Body of pancreas (tissue), 4 donors: ENCODE results near the gene PIEZO1. TPM values are rescaled to one million over a fixed set of nuclear protein-coding genes. Genes with fewer than 3 reads are reported as not detected.

ENCODE experiments used
- ATAC-seq: fragments of 150-250 bp; one replicate; pipeline ENCODE4 v1.9.1; 2016
- DNase-seq, 4 donors: peaks; one replicate each; pipeline ENCODE4 v3.0.0-alpha.2; 2019
- H3K27ac ChIP-seq, 4 donors: fragments of 200-600 bp; sonication (generic); 1 replicate in 3 of 4; 2 replicates in 1 of 4; pipeline versions ENCODE4 v1.5.1 to v1.6.1; 2016 to 2019; ENCODE audit warnings: mild to moderate bottlenecking in 1 of 4, mixed read lengths in 1 of 4, moderate library complexity in 1 of 4
- H3K27me3 ChIP-seq, 2 donors: fragments of 200-600 bp; sonication (generic); one replicate each; pipeline ENCODE4 v1.6.0; 2016; ENCODE audit warnings: mild to moderate bottlenecking in 1 of 2
- H3K36me3 ChIP-seq, 2 donors: fragments of 200-600 bp; sonication (generic); replicated peaks in 1 of 2; 2 replicates each; pipeline ENCODE4 v1.5.1; 2016; ENCODE audit warnings: low read depth in 2 of 2; ENCODE audit not compliant: insufficient read depth in 1 of 2
- H3K4me1 ChIP-seq: fragments of 200-600 bp; sonication (generic); one replicate; pipeline ENCODE4 v1.6.0; 2016
- H3K4me3 ChIP-seq, 2 donors: fragments of 200-600 bp; sonication (generic); 1 replicate in 1 of 2; 2 replicates in 1 of 2; pipeline ENCODE4 v1.5.1; 2016 to 2019
- H3K9me3 ChIP-seq, 3 donors: fragments of 200-600 bp; sonication (generic); 1 replicate in 2 of 3; 2 replicates in 1 of 3; pipeline ENCODE4 v1.5.1; 2016
- POLR2A ChIP-seq, 3 donors: fragments of 450-650 bp; IDR thresholded peaks; one replicate each; pipeline ENCODE4 v1.6.1; 2016; ENCODE audit warnings: antibody characterized with exemption in 3 of 3, mild to moderate bottlenecking in 2 of 3
- WGBS, 2 donors: methylation state at CpG; one replicate each; pipeline ENCODE4 v1.1.5; 2017; 5-methylcytosine and 5-hydroxymethylcytosine counted together
- intact Hi-C: fragments of 100-400 bp; cut with DNase I; formaldehyde crosslinking; loops from one replicate; pipeline ENCODE4 v1.15.1; 2023
- total RNA-seq, 2 donors: library from RNA; depleted of rRNA; stranded (reverse); fragments of >200 nt; gene quantifications; one replicate each; pipeline ENCODE4 v1.1.0, GENCODE V29; 2016
- TF ChIP-seq, protein P1 (sequence below), 7 experiments: fragments of 450-650 bp in 4 of 7; fragments of 200-600 bp in 3 of 7; sonication (generic) in 3 of 7; IDR thresholded peaks; one replicate each; pipeline ENCODE4 v1.5.1; 2016 to 2019; ENCODE audit warnings: antibody characterized with exemption in 7 of 7

PIEZO1 gene
- total RNA-seq, 2 donors from 2014 or later, result 61.0 to 269 TPM

- intact Hi-C loops, result no loop called here
- no peak for ATAC-seq
- H3K4me3 ChIP-seq, result no peak overlapping the region
- peaks cover 33% of the 10 kb centered on the region for H3K4me1 ChIP-seq
- no peaks in the 10 kb centered on the region for H3K9me3 ChIP-seq
- peaks cover 0 to 3% of the 10 kb centered on the region in 2 donors for H3K36me3 ChIP-seq
- 68 to 80% methylated on average over 23 to 31 of the region's 31 CpGs for WGBS, 2 donors
- no peaks in the 10 kb centered on the region for H3K27me3 ChIP-seq
- peak overlapping the region in 1 of 4 donors; percentile 89 for H3K27ac ChIP-seq
- no peak for DNase-seq
- TF ChIP-seq, protein P1, sequence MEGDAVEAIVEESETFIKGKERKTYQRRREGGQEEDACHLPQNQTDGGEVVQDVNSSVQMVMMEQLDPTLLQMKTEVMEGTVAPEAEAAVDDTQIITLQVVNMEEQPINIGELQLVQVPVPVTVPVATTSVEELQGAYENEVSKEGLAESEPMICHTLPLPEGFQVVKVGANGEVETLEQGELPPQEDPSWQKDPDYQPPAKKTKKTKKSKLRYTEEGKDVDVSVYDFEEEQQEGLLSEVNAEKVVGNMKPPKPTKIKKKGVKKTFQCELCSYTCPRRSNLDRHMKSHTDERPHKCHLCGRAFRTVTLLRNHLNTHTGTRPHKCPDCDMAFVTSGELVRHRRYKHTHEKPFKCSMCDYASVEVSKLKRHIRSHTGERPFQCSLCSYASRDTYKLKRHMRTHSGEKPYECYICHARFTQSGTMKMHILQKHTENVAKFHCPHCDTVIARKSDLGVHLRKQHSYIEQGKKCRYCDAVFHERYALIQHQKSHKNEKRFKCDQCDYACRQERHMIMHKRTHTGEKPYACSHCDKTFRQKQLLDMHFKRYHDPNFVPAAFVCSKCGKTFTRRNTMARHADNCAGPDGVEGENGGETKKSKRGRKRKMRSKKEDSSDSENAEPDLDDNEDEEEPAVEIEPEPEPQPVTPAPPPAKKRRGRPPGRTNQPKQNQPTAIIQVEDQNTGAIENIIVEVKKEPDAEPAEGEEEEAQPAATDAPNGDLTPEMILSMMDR (IDR thresholded peaks at IDR 0.05), result no peak
- no peak for TF ChIP-seq POLR2A (IDR thresholded peaks at IDR 0.05)
These were observed 82.4 kb downstream of the PIEZO1 start for GRCh38 chr16:88702371-88703210.

GRCh38 chr16:88701581-88702370 is 83.2 kb downstream of the PIEZO1 start:
- Histone ChIP-seq H3K9me3 (no peaks in the 10 kb centered on the region), H3K4me1 (peaks cover 24% of the 10 kb centered on the region), H3K36me3 (peaks cover 0 to 5% of the 10 kb centered on the region in 2 donors), H3K27me3 (no peaks in the 10 kb centered on the region), H3K27ac (peak overlapping the region in 2 of 4 donors; percentile 61 to 89), H3K4me3 (no peak overlapping the region)
- no peak for DNase-seq
- WGBS, 2 donors, result 65 to 91% methylated on average over 13 to 27 of the region's 30 CpGs
- TF ChIP-seq POLR2A (IDR thresholded peaks at IDR 0.05), result no peak
- TF ChIP-seq, protein P1 (IDR thresholded peaks at IDR 0.05), result no peak
- no peak for ATAC-seq
- intact Hi-C loops, result no loop called here

GRCh38 chr16:88700636-88701482 is 84.2 kb downstream of the PIEZO1 start:
- peak; percentile 54 to 89 (median 62) for DNase-seq
- Histone ChIP-seq H3K4me3 (no peak overlapping the region), H3K27me3 (no peaks in the 10 kb centered on the region), H3K9me3 (no peaks in the 10 kb centered on the region), H3K27ac (peak overlapping the region in 2 of 4 donors; percentile 61 to 89), H3K36me3 (peaks cover 0 to 5% of the 10 kb centered on the region in 2 donors), H3K4me1 (peaks cover 23% of the 10 kb centered on the region)
- no peak for TF ChIP-seq POLR2A (IDR thresholded peaks at IDR 0.05)
- TF ChIP-seq, protein P1 (IDR thresholded peaks at IDR 0.05), result no peak
- intact Hi-C loops, result no loop called here
- WGBS, 2 donors, result 60 to 80% methylated on average over 19 to 37 of the region's 42 CpGs
- ATAC-seq, result peak; percentile 36

DNA sequence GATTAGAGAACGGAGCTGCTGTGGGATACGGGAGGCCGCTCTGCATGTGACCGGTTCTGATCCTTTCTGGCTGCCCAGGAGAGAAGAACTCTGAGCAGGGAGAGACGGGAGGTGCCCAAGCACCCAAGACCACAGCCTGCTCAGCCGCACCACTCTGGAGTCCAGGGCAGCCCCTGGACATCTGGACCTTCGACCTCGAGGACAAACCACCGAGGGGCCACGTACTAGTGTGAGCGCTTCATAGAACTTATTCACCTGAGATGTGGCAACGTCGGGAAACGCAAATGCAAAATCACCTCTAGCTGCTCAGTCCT is 84.7 kb downstream of the PIEZO1 start:
- Histone ChIP-seq H3K4me1 (peaks cover 20% of the 10 kb centered on the region), H3K36me3 (peaks cover 0 to 5% of the 10 kb centered on the region in 2 donors), H3K27ac (peak overlapping the region in 1 of 4 donors; percentile 61), H3K27me3 (no peaks in the 10 kb centered on the region), H3K4me3 (no peak overlapping the region), H3K9me3 (no peaks in the 10 kb centered on the region)
- no peak for DNase-seq
- WGBS, 2 donors, result 71 to 88% methylated on average over 14 of the region's 14 CpGs
- ATAC-seq, result no peak
- intact Hi-C loops, result no loop called here
- TF ChIP-seq, protein P1 (IDR thresholded peaks at IDR 0.05), result no peak
- TF ChIP-seq POLR2A (IDR thresholded peaks at IDR 0.05), result no peak
